Neural cell (in vitro differentiated cells): ENCODE measurements around the gene BCL3. TPM values are rescaled to one million over a fixed set of nuclear protein-coding genes. Genes with fewer than 3 reads are reported as not detected.

Source experiments
- H2AFZ ChIP-seq: fragments of 200-600, 300-800 bp; sonication (generic), shearing (Covaris generic); 2 replicates; pipeline ENCODE4 v1.6.0; 2014; ENCODE audit warnings: low read depth, mild to moderate bottlenecking, antibody characterized with exemption, low read length, moderate library complexity
- H3F3A ChIP-seq: fragments of 200-600 bp; shearing (Covaris generic); 2 replicates; pipeline ENCODE4 v1.6.1; 2016; ENCODE audit warnings: mild to moderate bottlenecking, moderate library complexity, mixed read lengths, antibody characterized with exemption, low read length; ENCODE audit not compliant: insufficient read depth, poor library complexity, severe bottlenecking
- H3K27ac ChIP-seq: fragments of 200-600, 300-800 bp; sonication (generic), shearing (Covaris generic); 2 replicates; pipeline ENCODE4 v1.5.1; 2014; ENCODE audit warnings: mild to moderate bottlenecking, low read length, moderate library complexity
- H3K27me3 ChIP-seq: fragments of 300-800, 200-600 bp; sonication (generic), shearing (Covaris generic); 2 replicates; pipeline ENCODE4 v1.6.0; 2014; ENCODE audit warnings: mild to moderate bottlenecking, low read depth, low read length, moderate library complexity; ENCODE audit not compliant: insufficient read depth
- H3K36me3 ChIP-seq: fragments of 300-800, 200-600 bp; sonication (generic), shearing (Covaris generic); 2 replicates; pipeline ENCODE4 v1.5.1; 2014; ENCODE audit warnings: mild to moderate bottlenecking, antibody characterized with exemption, low read length, moderate library complexity; ENCODE audit not compliant: insufficient read depth
- H3K4me2 ChIP-seq: fragments of 300-800, 200-600 bp; sonication (generic), shearing (Covaris generic); 2 replicates; pipeline ENCODE4 v1.6.0; 2014; ENCODE audit warnings: mild to moderate bottlenecking, low read length
- H3K4me3 ChIP-seq: fragments of 300-800, 200-600 bp; sonication (generic), shearing (Covaris generic); 2 replicates; pipeline ENCODE4 v1.5.1; 2014; ENCODE audit warnings: mild to moderate bottlenecking, low read length, moderate library complexity
- H3K79me2 ChIP-seq: fragments of 200-600 bp; shearing (Covaris generic); replicated peaks from 2 replicates; pipeline ENCODE4 v1.6.0; 2014; ENCODE audit warnings: mild to moderate bottlenecking, low read length, moderate library complexity; ENCODE audit not compliant: insufficient read depth
- H3K9ac ChIP-seq: fragments of 300-800, 200-600 bp; sonication (generic), shearing (Covaris generic); 2 replicates; pipeline ENCODE4 v1.6.1; 2016; ENCODE audit warnings: mild to moderate bottlenecking, low read length, mixed read lengths
- H3K9me2 ChIP-seq: fragments of 200-600 bp; shearing (Covaris generic); 2 replicates; pipeline ENCODE4 v1.6.1; 2016; ENCODE audit warnings: mild to moderate bottlenecking, low read length, mixed read lengths; ENCODE audit not compliant: insufficient read depth
- H3K9me3 ChIP-seq: fragments of 200-600, 300-800 bp; sonication (generic), shearing (Covaris generic); 2 replicates; pipeline ENCODE4 v1.6.1; 2016; ENCODE audit warnings: mild to moderate bottlenecking, mixed run types, low read length, moderate library complexity, mixed read lengths
- H4K20me1 ChIP-seq: fragments of 200-600 bp; shearing (Covaris generic); 2 replicates; pipeline ENCODE4 v1.6.1; 2016; ENCODE audit warnings: mild to moderate bottlenecking, mixed run types; ENCODE audit not compliant: insufficient read depth
- EP300 ChIP-seq: fragments of 450-650 bp; conservative IDR thresholded peaks from 2 replicates; pipeline ENCODE4 v1.6.1; 2014; ENCODE audit warnings: antibody characterized with exemption, mild to moderate bottlenecking, moderate library complexity; ENCODE audit not compliant: poor library complexity, severe bottlenecking
- EZH2 ChIP-seq: fragments of 200-600, 300-800 bp; shearing (Covaris generic), sonication (generic); IDR thresholded peaks from 2 replicates; pipeline ENCODE4 v1.6.1; 2014; ENCODE audit warnings: antibody characterized with exemption, low read length, borderline replicate concordance, mild to moderate bottlenecking; ENCODE audit not compliant: insufficient read depth, poor library complexity, severe bottlenecking
- MXI1 ChIP-seq: fragments of 450-650 bp; conservative IDR thresholded peaks from 2 replicates; pipeline ENCODE4 v1.6.1; 2014; ENCODE audit warnings: antibody characterized with exemption, mild to moderate bottlenecking; ENCODE audit not compliant: poor library complexity, severe bottlenecking
- POLR2AphosphoS5 ChIP-seq: IDR thresholded peaks from 2 replicates; pipeline ENCODE4 v1.6.1; 2012
- RAD21 ChIP-seq: fragments of 450-650 bp; conservative IDR thresholded peaks from 2 replicates; pipeline ENCODE4 v1.6.1; 2014; ENCODE audit warnings: antibody characterized with exemption, mild to moderate bottlenecking, moderate library complexity
- SMC3 ChIP-seq: fragments of 450-650 bp; conservative IDR thresholded peaks from 2 replicates; pipeline ENCODE4 v1.6.1; 2014; ENCODE audit warnings: antibody characterized with exemption, mild to moderate bottlenecking, moderate library complexity; ENCODE audit not compliant: poor library complexity
- TAF1 ChIP-seq: IDR thresholded peaks from 2 replicates; pipeline ENCODE4 v1.6.1; 2012; ENCODE audit warnings: low read depth
- polyA plus RNA-seq: library from polyadenylated mRNA; depleted of rRNA; stranded (reverse); fragments of >200 nt; gene quantifications from 2 replicates; pipeline ENCODE4 v1.2.3, GENCODE V29; 2014
- TF ChIP-seq, protein P1 (sequence below): fragments of 450-650 bp; IDR thresholded peaks from 2 replicates; pipeline ENCODE4 v1.5.1; 2014; ENCODE audit warnings: antibody characterized with exemption, mild to moderate bottlenecking, moderate library complexity; ENCODE audit not compliant: poor library complexity, severe bottlenecking
- TF ChIP-seq, protein P2 (sequence below): IDR thresholded peaks from 2 replicates; pipeline ENCODE4 v1.6.1; 2012; ENCODE audit warnings: borderline replicate concordance

Gene BCL3
- polyA plus RNA-seq, 1 donor from 2014 or later, result 0.48 TPM

DNA sequence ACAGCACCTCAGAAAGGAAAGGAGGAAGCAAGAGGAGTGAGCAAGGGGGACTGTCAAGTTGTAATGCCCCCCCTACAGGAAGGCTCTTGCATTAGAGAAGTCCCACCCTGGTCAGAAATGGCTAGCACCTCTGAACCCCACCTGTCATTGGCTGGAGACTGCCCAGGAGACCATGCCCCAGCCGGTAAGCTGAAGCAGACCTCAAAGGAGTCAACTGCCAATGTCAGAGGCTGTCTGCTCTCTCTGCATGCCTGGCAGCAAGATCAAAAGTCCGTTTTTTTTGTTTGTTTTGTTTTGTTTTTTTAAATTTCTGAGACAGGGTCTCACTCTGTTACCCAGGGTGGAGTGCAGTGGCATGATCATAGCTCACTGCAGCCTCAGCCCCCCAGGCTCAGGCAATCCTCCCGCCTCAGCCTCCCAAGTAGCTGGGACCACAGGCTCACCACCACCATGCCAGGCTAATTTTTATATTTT is 8.1 kb upstream of the BCL3 start:
- no peak overlapping the region for H3K4me2 ChIP-seq
- peaks cover 6% of the 10 kb centered on the region for H3K27me3 ChIP-seq
- H3K9me2 ChIP-seq, result no peaks in the 10 kb centered on the region
- no peak overlapping the region for H3K4me3 ChIP-seq
- H3K27ac ChIP-seq, result no peak overlapping the region
- no peaks in the 10 kb centered on the region for H3K36me3 ChIP-seq
- no peaks in the 10 kb centered on the region for H3K9me3 ChIP-seq
- no peaks in the 10 kb centered on the region for H4K20me1 ChIP-seq
- TF ChIP-seq TAF1 (no peak), MXI1 (no peak), EZH2 (no peak), POLR2AphosphoS5 (no peak), EP300 (no peak), RAD21 (no peak), SMC3 (no peak)
- TF ChIP-seq, protein P1, sequence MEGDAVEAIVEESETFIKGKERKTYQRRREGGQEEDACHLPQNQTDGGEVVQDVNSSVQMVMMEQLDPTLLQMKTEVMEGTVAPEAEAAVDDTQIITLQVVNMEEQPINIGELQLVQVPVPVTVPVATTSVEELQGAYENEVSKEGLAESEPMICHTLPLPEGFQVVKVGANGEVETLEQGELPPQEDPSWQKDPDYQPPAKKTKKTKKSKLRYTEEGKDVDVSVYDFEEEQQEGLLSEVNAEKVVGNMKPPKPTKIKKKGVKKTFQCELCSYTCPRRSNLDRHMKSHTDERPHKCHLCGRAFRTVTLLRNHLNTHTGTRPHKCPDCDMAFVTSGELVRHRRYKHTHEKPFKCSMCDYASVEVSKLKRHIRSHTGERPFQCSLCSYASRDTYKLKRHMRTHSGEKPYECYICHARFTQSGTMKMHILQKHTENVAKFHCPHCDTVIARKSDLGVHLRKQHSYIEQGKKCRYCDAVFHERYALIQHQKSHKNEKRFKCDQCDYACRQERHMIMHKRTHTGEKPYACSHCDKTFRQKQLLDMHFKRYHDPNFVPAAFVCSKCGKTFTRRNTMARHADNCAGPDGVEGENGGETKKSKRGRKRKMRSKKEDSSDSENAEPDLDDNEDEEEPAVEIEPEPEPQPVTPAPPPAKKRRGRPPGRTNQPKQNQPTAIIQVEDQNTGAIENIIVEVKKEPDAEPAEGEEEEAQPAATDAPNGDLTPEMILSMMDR, result no peak
- TF ChIP-seq, protein P2, sequence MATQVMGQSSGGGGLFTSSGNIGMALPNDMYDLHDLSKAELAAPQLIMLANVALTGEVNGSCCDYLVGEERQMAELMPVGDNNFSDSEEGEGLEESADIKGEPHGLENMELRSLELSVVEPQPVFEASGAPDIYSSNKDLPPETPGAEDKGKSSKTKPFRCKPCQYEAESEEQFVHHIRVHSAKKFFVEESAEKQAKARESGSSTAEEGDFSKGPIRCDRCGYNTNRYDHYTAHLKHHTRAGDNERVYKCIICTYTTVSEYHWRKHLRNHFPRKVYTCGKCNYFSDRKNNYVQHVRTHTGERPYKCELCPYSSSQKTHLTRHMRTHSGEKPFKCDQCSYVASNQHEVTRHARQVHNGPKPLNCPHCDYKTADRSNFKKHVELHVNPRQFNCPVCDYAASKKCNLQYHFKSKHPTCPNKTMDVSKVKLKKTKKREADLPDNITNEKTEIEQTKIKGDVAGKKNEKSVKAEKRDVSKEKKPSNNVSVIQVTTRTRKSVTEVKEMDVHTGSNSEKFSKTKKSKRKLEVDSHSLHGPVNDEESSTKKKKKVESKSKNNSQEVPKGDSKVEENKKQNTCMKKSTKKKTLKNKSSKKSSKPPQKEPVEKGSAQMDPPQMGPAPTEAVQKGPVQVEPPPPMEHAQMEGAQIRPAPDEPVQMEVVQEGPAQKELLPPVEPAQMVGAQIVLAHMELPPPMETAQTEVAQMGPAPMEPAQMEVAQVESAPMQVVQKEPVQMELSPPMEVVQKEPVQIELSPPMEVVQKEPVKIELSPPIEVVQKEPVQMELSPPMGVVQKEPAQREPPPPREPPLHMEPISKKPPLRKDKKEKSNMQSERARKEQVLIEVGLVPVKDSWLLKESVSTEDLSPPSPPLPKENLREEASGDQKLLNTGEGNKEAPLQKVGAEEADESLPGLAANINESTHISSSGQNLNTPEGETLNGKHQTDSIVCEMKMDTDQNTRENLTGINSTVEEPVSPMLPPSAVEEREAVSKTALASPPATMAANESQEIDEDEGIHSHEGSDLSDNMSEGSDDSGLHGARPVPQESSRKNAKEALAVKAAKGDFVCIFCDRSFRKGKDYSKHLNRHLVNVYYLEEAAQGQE, result no peak
- no peak overlapping the region for H3K9ac ChIP-seq
- no peak overlapping the region for H2AFZ ChIP-seq
- no peaks in the 10 kb centered on the region for H3F3A ChIP-seq
- no peaks in the 10 kb centered on the region for H3K79me2 ChIP-seq

DNA sequence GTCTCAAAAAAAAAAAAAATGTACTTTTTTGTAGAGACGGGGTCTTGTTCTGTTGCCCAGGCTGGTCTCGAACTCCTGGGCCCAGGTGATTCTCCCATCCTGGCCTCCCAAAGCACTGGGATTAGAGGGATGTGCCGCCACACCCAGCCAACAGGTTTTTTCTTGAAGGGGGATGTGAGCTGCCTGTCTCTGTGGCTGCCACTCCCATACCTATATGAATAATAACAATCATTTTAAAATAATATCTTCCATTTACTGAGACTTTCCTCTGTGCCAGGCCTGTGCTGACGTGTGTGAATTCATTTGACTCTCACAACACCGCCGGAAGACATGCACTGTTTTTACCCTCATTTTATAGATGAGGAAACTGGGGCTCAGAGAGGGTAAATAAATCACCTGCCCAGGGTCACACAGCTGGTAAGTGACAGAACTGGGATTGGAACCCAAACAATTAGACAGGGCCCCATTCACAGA is 7.2 kb upstream of the BCL3 start:
- Histone ChIP-seq H3K9me2 (no peaks in the 10 kb centered on the region), H3K79me2 (no peaks in the 10 kb centered on the region), H3K27me3 (peaks cover 15% of the 10 kb centered on the region), H3F3A (no peaks in the 10 kb centered on the region), H4K20me1 (no peaks in the 10 kb centered on the region), H2AFZ (no peak overlapping the region), H3K4me3 (no peak overlapping the region), H3K36me3 (no peaks in the 10 kb centered on the region), H3K9me3 (no peaks in the 10 kb centered on the region), H3K9ac (no peak overlapping the region), H3K4me2 (no peak overlapping the region), H3K27ac (no peak overlapping the region)
- TF ChIP-seq, protein P2, result no peak
- TF ChIP-seq MXI1 (no peak), EP300 (no peak), RAD21 (no peak), POLR2AphosphoS5 (no peak), TAF1 (no peak), SMC3 (no peak), EZH2 (no peak)
- TF ChIP-seq, protein P1, result no peak
